OCI-LY3 (cell line): Measurements from ENCODE around the gene RETREG1.

Source experiments
- EZH2phosphoT487 ChIP-seq: fragments of 200-600 bp; shearing (Covaris generic); IDR thresholded peaks from 2 replicates; pipeline ENCODE4 v1.6.1; 2018; ENCODE audit warnings: antibody characterized with exemption, mixed run types, low read depth
- TF ChIP-seq, protein P1 (sequence below): fragments of 200-600, 300-600 bp; sonication (generic); IDR thresholded peaks from 2 replicates; pipeline ENCODE4 v1.5.1; 2014; ENCODE audit warnings: antibody characterized with exemption, low read length, low read depth

DNA sequence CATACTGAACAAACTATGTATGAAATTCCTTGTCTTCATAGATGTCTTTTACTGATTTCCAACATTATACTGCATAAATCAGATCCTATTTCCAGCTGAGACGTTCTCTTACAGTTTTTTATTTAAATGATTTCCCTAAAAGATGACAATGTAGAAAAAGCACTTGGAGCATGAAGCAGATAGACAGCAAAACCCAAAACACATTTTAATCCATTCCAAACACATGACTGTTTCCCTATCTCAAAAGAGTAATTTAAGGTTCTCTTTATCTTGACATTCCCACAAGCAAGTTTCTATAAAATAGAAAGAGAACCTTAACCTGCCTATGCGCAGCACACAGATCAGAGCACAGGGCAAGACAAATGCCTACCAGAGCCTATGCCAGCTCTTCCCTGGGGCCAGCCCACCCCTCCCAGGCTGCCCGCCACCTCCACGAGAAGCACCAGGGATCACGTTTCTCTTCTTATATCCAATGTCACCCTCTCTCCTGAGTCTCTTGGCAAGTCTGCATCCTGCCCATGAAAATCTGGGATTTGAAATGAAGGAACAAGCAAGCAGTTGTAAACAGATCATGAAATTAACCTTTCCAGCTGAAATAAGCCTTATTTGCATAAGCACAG, 52.4 kb downstream of the RETREG1 start:
- TF ChIP-seq, protein P1, sequence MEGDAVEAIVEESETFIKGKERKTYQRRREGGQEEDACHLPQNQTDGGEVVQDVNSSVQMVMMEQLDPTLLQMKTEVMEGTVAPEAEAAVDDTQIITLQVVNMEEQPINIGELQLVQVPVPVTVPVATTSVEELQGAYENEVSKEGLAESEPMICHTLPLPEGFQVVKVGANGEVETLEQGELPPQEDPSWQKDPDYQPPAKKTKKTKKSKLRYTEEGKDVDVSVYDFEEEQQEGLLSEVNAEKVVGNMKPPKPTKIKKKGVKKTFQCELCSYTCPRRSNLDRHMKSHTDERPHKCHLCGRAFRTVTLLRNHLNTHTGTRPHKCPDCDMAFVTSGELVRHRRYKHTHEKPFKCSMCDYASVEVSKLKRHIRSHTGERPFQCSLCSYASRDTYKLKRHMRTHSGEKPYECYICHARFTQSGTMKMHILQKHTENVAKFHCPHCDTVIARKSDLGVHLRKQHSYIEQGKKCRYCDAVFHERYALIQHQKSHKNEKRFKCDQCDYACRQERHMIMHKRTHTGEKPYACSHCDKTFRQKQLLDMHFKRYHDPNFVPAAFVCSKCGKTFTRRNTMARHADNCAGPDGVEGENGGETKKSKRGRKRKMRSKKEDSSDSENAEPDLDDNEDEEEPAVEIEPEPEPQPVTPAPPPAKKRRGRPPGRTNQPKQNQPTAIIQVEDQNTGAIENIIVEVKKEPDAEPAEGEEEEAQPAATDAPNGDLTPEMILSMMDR, result no peak
- no peak for TF ChIP-seq EZH2phosphoT487
